DMS79 treated with DMSO at 0.1 percent for 48 hours (cell line): ENCODE data around the gene SPAG16.

Source experiments
- DNase-seq: peaks from one replicate; lab custom pipeline; 2025; lab: John Stamatoyannopoulos, UW

Gene SPAG16

DNA sequence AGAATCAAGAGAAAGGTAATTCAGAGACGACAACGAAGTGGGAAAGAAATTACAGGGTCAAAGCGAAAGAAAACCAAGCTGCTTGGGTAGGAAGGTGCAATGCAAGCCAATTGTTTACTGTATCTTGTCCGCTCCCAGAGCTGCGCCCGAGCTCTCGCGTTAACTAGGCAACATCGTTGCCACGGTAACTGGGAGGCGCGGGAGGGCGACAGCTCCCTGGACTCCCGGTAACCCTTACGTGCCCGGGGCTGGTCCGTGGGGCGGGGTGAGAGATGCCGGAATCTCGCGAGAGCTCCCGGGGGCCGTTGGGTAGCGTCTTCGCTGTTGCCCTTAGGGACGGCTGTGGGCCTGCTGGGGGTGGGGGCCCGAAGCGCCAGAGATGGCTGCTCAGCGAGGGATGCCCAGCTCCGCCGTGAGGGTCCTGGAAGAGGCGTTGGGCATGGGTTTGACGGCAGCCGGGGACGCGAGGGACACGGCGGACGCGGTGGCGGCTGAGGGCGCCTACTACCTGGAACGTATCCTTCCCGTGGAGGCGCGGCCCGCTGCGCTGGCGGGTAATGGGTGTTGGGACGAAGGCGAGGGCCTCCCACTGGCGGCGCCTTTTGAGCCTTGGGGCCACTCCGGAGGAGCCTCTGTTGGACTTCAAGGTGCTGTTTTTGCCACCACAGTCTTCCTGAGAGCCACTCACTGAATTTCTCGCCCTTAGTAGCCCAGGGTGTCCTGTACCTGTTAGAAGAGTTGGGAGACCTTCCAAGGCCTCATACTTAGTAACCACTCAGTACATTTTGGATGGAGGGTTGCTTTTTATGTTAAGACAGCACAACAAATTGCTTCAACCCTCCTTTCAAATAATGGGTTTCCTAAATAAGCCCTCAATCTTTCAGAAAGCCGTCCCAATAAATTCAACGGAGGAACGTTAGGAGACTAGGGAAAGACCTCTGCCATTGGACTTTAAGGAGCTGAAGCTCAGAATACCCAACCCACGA lies at the start of gene SPAG16:
Gene SPAG16, plus strand, starts transcription at position 360 of the 986 bp plus-strand sequence.
- DNase-seq = peak; percentile 88

DNA sequence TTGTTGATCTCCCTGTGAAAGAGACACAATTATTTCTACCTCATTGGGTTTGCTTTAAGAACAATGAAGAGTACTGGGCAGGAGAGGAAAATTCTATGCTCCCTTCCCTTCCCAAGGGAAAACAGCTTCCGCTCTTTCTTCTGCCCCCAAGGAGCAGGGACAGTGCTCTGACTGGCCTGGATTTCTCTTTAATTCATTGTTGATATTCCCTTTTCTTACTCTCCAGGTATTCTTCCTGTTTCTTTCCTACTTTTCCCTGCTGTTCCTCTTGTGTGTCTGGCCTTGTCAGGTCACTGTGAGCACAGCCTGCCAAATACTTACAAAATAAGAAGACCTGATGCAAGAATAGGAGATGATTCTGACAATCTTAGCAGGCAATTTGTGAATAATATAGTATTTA lies 49.6 kb upstream of the SPAG16 start:
- no peak for DNase-seq

DNA sequence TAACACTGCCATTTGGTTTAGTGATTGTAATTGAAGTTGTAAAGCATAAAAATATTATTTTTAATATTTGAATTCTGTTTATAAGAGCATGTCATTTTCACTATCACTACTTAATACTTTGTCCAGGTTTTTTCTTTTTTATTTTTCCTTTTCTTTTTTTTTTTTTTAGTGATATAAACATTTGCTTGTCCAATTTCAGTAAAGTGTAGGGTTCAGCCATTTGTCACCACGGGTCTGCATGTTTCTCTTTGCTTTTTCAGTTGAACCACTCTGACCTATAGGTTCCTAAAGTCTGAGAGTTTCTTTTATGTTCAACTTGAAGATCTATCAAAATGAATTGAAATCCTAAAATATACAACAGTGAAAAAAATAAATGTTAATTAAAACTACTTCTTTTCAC lies 48.5 kb upstream of the SPAG16 start:
- no peak for DNase-seq

DNA sequence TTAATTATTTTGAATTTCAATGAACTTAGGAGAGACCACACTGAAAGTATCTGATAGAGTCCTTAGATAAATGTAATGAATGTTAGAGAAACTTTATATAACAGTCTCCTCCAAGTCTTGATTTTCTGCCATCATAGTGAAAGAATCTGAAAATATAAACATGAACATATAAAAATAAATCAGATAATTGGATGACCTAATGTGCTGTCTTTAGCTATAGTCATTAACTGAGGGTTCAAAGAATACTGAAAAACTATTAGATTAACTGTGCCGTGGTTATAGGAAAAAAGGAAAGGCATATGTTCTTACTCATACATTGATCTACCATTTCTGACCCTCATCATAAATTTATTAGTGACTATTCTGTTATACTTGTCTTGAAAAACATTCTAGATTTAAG lies 47.0 kb upstream of the SPAG16 start:
- DNase-seq = no peak

DNA sequence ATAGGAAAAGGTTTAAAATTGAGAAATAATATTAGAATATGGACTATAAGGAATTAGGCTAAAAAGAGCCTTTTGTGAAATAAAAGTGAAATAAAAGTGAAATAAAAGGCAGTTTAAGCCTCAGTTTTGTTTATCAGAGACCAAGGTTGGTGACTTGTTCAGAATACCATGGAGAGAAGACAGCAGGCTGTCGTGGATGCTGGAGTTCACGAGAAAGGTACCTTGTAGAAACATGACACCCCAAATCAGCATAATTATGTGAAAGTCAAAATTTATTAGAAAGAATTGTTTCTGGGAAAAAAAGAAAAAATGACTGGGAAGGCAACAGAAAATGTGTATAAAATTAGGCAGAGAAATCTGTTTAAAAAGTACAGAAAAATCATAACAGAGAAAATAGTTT lies 46.5 kb upstream of the SPAG16 start:
- DNase-seq = no peak

DNA sequence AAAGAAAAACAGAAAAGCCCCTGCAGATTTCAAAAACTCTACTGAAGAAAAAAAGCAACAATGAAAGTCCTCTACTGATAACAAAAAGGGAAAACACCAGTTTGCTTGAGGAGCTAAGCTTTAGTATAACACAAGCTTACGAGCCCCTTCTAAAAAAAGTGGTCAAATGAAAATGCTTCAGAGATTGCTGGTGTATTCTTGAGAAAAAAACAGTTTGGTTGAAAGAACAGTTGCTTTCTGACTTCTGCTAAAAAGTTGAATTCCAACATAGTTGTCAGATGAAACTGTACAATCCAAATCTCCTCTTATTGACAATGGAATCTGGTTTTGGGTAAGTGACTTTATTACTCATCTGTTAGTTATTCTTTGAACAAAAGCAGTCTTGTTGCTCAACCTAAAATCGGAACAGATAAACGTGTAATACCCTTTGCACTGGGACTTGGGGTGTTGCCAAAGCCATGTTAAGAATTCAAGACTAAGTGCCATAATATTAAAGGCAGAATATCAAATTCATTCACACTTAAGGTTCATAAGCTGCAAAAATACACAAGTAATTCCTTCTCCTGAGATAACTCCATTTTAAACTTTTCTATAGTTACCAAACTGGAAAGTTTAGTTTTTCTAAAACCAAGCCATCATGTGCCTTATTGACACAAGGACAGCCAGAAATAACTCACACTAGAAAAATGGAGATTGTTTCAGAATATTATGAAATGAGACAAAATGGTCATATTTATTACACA lies 45.3 kb upstream of the SPAG16 start:
- no peak for DNase-seq

DNA sequence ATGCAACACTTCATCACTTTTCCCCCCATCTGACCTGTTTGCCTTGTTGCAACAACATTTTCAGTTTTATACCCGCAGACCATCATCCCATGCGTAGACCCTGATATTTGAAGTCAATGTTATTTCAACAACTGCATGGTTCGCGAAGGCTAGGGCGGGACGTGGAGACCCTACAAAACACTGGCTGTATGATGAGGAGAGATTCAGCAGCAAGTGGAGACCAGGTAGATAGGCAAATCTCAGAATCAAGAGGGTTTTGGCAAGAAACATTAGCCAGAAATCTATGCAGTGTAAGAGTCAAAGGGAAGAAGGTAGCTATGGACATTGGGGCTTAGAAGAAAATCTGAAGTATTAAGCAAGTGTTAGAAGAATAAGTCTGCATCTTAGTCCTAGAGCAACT lies 42.4 kb upstream of the SPAG16 start:
- no peak for DNase-seq

DNA sequence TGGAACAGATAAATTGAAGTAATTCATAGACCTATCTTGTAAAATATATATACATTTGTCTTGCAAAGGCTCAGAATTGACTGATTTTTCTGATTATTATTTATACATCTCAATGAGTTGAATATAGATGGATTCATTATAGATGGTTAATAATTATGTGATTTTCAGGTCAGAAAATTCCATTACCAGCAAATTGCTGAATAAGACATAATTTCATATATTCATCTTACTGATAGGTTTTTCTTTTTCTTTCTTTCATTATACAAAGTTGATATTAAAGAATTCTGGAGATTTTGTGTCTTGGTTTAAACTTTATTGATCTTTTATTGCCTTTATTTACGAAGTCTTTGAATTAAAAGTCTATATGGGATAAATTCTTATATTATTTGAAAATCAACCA lies 41.6 kb upstream of the SPAG16 start:
- DNase-seq = no peak

DNA sequence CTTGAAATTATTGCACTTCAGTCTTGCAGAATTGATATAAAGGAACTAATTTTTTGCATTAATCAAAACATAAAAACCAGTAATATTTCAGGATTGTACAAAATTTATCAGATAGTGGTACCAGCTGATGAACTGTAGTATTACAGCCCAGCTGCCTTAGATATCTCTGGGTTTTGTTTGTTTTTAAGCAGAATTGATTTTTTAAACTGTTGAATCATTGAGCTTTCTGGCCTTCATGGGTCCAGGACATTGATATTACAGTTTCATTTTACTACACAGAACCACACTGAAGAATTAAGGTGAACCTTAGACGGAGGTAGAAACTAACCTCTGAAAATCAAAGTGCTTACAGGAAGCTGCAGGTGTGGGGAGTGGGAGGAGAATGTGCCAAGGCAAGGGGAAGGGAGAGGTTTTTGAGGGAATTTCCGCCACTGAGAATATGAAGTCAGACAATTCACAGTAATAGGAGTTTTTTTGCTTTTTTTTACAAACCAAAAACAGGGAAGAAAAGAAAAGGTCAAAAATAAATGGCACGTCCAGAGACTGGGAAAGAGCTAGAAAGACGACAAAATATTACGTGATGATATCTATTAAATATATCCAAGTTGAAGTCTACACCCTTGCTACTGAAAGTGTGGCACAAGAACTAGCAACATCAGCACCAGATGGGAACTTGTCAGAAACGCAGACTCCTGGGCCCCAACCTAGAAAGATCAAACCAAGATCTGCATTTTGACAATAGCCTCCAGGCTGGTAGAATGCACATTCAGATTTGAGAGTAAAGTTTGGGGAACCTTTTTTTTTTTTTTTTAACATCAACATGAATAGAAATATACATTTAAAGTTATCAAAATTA lies 40.8 kb upstream of the SPAG16 start:
- no peak for DNase-seq

DNA sequence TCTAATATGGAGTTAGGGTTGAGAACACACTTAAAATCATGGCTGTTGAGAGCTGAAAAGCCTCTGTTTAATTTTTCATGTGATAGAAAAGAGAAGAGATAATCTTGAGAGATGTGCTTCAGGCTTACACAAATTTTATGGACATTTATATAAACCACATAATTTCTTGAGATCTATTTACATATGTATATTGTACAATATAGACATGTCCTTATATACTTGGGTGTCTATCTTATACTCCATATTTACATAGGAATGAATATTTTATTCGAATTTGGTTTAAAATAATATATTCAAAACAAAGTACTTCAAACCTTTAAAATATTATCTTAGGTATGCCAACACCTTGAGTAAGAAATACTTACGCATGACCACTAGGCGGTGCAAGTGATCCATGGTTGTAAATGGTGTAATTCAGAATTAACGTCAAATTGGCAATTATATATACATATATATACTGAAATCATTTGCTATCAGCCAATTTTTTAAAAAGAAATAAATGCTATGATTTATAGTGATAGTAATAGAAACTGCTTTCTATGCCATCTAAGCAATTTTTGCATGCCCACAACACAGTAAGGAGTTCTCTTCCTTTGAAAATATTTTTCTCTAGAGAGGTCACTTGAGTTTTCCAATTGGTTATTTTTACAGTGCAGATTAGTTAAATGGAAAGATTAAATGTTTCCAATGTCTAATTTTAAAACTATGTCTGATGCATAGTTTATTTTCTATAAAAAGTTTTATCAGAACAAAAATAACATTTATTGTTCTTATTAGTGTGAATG lies 37.6 kb upstream of the SPAG16 start:
- peak; percentile 29 for DNase-seq

DNA sequence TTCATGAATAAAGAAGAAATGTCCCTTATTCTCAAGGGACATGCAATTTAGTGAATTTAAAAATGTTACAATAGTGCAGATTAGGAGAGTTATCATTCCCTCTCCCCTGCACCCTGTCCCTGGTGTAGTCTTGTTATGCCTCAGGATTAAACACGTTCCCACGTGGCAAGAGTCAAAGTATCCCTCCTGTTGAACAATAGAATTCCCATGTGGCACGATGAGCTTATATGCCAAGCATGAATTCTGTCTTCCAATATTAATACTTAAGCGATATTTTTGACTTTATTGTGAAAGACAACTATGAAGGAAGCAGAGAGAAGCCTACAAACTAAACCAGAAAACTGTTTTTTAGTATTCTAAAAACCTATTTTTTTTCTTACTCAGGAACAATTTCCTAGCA lies 36.7 kb upstream of the SPAG16 start:
- no peak for DNase-seq

DNA sequence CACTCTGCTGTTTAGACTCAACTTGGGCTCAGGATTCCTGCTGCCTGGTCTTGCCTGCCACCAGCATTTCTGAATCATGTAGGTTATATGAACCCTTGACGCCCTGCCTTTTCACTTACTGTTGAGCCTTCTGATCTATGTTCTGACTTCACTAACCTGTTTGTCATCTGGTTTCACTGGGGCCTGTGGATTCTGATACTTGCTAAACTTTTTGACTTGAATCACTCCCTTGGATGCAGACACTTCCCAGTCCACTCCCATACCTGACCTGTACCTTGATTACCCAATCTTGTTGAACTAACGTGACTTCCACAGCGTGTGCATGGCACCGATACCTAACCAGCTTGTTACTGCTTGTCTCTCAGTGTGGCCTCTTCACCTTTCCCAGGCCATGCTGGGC lies 35.6 kb upstream of the SPAG16 start:
- no peak for DNase-seq

DNA sequence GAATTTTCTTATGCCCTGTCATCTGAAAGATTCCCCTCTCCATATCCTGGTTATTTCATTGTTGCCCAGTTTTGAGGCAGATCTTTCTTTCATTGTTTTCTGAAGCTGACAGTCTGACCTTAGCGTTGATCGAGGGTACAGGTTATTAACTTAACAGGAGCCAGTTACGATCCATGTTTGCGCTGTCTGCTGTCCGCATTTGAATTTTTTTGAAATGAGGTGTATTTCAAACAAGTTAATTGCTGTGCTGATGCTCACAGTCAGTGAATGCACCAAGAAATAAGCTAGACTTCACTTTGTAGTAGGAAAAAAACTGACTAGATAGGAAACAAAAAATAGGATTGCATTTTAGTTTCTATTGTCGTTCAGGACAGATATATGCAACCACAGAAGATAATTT lies 34.8 kb upstream of the SPAG16 start:
- DNase-seq = no peak

DNA sequence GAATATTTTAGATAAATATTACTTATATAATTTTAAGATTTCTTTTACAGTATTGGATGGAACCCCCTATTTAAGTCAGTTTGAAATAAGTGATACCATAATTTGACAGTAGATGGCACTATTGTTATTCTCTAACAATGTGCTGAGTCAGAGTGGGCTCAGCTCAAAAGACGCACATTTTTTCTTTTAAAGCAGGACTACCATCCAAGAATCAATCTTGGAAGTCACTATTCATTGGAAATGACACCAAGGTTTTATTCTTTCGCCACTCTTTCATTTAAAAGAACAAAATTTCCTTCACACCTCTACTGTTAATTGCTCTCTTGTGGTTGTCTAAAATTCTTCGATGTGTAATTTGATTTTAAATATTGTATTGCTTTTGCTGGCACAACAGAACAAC lies 32.6 kb upstream of the SPAG16 start:
- peak; percentile 59 for DNase-seq

DNA sequence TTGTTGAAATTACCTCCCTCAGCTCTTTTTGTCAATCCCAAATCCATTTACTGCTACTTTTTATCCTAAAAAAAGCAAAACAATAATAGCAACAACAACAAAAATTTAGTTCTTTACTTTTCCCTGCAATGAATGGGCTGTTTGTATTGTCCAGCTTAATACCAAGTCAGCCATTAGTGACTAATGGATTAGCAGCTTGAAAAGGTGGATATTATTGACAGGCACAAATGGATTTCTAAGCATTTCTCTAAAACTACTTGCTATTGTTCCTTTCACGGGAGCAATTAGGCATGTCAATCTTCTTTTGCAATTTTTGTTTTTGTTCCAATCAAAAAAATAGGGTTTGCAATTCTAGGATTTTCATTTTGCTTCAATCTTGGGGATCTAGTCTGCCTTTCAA lies 32.1 kb upstream of the SPAG16 start:
- DNase-seq = no peak

DNA sequence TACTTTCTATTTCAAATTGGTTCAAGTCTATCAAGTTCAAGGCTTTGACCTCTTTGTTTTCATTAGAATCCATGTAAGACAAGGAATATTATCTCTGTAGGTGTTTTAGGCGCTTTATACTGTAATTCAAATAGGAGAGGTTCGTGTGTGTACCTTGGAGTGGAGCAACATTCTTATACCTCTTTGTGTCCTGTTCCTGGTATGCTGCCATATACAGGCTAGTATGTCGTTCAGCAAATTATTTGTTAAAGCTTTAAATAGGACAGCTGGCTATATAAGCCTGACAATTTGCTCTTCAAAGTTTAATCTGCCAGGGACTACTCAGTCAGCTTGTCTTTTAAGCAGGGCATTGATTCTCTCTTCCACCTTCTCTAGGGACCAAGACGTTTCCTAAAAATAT lies 31.1 kb upstream of the SPAG16 start:
- no peak for DNase-seq

DNA sequence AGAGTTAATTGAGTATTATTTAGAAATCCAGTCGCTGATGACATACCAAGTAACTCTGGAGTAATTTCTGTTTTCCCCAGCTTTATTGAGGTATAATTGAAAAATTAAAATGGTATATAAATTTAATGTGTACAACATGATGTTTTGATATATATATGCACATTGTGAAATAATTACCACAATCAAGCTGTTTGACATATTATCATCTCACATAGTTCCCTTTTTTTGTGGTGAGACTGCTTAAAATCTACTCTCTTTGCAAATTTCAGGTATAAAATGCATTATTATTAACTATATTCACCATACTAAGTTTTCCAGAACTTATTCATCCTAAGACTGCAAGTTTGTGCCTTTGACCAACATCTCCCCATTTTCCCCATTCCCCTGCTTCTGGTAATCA lies 25.0 kb upstream of the SPAG16 start:
- DNase-seq = no peak

DNA sequence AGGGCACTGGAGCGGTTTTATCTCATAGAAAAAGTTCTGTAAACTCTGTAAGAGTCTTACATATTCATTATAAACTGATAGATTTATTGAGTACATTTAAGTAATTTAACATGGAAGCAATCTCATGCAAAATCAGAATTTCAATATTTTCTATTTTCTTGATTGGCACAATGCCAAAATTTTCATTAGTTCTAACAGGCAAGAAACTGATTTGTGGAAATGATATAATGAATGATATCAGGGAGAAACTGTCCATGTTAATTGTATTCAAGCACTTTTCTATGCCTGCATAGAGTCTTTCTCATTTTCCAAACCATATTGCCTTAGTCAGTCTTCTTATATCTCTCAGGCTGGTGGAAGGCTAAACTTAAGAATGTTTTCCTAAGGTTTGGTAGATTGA lies 23.0 kb upstream of the SPAG16 start:
- DNase-seq = no peak

DNA sequence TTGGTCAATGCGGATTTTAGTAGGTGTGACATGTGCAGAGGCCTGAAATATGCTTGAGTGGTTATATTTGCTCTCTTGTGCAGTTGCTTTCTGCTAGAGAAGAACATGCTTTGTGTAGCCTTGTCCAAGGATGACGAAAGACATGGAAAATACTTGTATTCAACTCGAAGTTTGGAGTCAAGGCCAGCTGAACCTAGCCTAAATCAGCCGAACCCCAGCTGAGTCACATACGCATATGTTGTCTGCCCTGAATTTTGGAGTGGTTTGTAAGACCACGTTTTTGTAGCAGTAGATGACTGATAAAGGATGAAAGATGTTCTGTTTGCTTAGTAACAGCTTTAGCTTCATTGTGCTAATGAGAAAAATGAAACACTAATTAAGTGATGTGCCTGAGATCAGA lies 22.5 kb upstream of the SPAG16 start:
- DNase-seq = no peak

DNA sequence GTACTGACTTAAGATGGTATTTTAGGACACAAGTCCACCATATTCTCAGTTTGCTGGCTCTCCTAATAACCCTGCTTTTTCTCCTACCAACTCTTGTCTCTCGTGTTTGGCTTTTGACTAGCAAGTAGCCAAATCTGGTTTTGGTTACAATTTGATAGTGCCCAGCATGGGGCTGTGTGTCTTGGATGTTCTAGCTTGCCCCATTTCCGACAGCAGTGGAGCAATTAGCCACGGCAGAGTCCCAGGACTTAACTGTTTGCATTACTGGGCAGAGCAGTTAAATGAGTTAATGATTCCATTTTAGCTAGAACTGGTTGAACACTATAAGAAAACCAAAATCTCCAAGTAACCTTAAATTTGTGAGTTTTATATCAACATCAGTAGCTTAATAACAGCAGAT lies 18.6 kb upstream of the SPAG16 start:
- DNase-seq = no peak

DNA sequence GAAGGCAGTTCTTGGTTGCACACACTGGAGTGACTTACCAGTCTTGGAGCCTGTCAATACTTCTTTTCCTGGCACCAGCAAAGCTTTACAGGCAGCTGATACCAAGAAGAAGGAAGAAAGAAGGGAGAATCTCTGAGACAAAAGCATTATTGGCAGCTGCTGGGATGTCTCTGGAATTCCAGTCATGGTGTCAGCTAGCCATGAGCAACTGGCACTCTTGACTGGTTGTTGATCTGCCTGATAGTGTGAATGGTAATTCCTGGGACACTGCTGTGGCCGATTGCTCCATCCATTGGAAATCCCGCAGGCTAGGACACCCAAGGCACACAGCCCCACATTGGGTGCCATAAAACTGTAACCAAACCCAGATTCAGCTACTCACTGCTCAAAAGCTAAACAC lies 17.8 kb upstream of the SPAG16 start:
- no peak for DNase-seq

DNA sequence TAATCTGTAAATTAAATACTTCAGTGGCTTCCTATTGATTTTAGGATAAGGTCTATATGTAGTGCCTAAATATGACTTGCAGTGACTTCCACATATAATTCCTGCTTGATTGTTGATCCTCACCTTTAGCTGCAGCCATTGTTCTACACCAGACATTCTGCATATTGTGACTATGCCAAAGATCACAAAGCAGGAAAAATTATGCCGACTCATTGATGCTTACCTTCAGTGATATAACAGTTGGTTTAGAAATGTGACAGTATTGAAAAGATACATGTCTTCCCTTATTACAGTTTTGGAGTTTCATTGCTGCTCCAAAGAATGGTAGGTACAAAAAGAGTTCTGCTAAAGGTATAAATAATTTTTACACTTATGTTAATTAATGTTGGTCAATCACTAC lies 12.3 kb upstream of the SPAG16 start:
- DNase-seq = no peak
